ENCODE data around the gene LGALS13. TPM values are rescaled to one million over a fixed set of nuclear protein-coding genes. Genes with fewer than 3 reads are reported as not detected.
"Not testable (repeated sequence)": the region's sequence is repeated elsewhere in the genome, so short reads cannot be mapped to it uniquely, and the experiment has no call there.

LGALS13 gene
- total RNA-seq, 2 experiments from 2014 or later: not detected

DNA sequence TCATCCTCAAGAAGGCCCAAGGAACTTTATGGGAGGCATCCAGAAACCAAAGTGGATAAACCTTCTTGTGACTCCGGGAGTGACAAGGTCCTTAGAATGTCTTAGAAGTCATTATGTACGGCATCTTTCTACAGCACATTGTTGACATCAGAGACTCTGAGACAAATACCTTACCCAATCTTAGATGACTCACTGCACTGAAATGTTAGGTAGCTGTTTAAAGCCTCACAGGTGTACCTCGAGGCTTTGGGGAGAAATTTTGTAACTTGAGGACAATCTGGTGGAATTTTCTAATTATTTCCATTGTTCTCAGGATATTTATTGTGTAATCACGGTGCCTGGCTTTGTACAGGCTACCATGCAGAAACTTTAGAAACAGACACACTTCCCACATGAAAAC is 14.8 kb upstream of the LGALS13 start:
- Mint-ChIP-seq H3K27ac (no peak overlapping the region), H3K36me3 (no peaks in the 10 kb centered on the region), H3K4me3 (no peak overlapping the region), H3K9me3 (no peaks in the 10 kb centered on the region), H3K4me1 (ENCODE audit: low read depth) (no peaks in the 10 kb centered on the region), H3K27me3 (peaks cover 40% of the 10 kb centered on the region)
- no peak for DNase-seq
- ChIA-PET CTCF (no interaction called here), POLR2A (no interaction called here)
- intact Hi-C loops (cut with micrococcal nuclease): no loop called here

DNA sequence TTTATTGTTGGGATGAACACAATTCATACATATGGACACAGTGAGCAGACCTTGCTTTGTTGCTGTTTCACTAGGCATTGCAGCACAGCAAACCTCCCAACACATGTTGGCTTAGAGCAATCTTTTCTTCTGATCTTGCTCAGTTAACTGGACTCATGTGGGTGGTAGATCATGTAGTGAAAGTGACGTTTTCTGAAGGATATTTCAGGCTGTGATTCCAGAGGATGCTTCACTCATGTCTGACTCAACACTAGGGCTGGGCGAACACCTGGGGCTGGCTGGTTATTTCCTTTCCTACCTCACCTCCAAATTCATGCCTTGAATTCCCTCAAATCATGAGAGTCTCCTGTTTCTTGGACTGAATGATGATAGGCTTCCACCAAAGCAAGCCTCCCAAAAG is 14.3 kb upstream of the LGALS13 start:
- Mint-ChIP-seq H3K27ac (no peak overlapping the region), H3K27me3 (peaks cover 43% of the 10 kb centered on the region), H3K9me3 (no peaks in the 10 kb centered on the region), H3K4me1 (ENCODE audit: low read depth) (no peaks in the 10 kb centered on the region), H3K4me3 (no peak overlapping the region), H3K36me3 (no peaks in the 10 kb centered on the region)
- CTCF ChIA-PET: no interaction called here
- DNase-seq: no peak
- intact Hi-C loops (cut with micrococcal nuclease): no loop called here
- POLR2A ChIA-PET: no interaction called here

DNA sequence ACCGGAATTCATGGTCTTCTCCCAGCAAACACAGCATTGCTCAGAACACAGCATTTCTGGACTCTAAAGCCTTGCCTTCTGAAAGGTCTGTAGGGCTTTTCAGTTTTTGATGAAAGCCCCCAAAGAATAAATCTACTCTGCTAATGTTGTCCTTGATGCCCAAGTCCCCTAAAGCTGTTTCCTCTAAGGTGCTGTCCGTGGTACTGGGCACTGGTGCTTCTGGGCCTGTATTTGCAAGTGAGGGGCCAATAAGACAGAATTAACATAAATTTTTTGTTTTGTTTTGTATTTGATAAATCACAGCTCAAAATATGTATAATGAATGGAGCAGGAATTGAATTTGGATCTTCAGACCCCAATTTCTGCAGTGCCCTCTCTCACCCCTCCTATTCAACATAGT is 12.1 kb upstream of the LGALS13 start:
- intact Hi-C loops (cut with micrococcal nuclease): no loop called here
- Mint-ChIP-seq H3K27me3 (peaks cover 38% of the 10 kb centered on the region), H3K27ac (no peak overlapping the region), H3K36me3 (no peaks in the 10 kb centered on the region), H3K4me3 (no peak overlapping the region), H3K4me1 (ENCODE audit: low read depth) (no peaks in the 10 kb centered on the region), H3K9me3 (no peaks in the 10 kb centered on the region)
- CTCF ChIA-PET: no interaction called here
- no peak for DNase-seq
- POLR2A ChIA-PET: no interaction called here

DNA sequence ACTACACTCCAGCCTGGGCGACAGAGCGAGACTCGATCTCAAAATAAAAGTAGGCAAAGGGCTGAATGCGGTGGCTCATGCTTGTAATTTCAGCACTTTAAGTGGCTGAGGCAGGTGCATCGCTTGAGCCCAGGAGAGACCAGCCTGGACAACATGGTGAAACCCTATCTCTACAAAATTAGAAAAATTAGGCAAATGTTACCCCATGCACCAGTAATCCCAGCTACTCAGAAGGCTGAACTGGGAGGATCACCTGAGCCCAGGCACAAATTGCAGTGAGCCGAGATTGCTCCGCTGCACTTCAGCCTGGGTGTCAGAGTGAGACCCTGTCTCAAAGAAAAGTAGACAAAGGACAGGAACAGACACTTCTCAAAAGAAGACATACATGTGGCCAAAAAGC is 9.9 kb upstream of the LGALS13 start:
- no peaks in the 10 kb centered on the region for H3K9me3 Mint-ChIP-seq
- ChIA-PET POLR2A (no interaction called here), CTCF (no interaction called here)
- DNase-seq: no peak
- no peak overlapping the region for H3K4me3 Mint-ChIP-seq
- H3K27ac Mint-ChIP-seq: no peak overlapping the region
- H3K4me1 Mint-ChIP-seq (ENCODE audit: low read depth): no peaks in the 10 kb centered on the region
- peaks cover 48% of the 10 kb centered on the region for H3K27me3 Mint-ChIP-seq
- H3K36me3 Mint-ChIP-seq: no peaks in the 10 kb centered on the region
- intact Hi-C loops (cut with micrococcal nuclease): no loop called here

DNA sequence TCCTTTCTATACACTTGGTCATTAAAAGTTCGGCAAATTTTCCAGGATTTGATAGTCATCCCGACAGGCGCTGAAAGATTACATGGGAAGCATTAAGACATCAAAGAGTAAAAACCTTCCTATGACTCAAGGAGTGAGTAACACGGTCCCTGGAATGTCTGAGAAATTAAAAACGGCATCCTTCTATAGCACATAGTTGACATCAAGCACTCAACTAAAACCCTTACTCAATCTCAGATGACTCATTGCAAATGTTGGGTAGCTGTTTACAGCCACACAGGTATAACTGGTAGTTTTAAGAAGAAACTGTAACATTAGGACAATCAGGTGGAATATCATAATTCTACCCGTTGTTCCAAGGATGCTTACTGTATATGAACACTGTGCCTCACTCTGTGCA is 6.4 kb upstream of the LGALS13 start:
- Mint-ChIP-seq H3K36me3 (no peaks in the 10 kb centered on the region), H3K9me3 (no peaks in the 10 kb centered on the region), H3K4me3 (no peak overlapping the region), H3K27me3 (peaks cover 47% of the 10 kb centered on the region), H3K27ac (no peak overlapping the region), H3K4me1 (ENCODE audit: low read depth) (no peaks in the 10 kb centered on the region)
- POLR2A ChIA-PET: interaction anchor here (0.6 kb wide), 1 partner anchor 405 kb away, joined by 3 read pairs; no protein-coding TSS in a partner anchor
- intact Hi-C loops (cut with micrococcal nuclease): no loop called here
- DNase-seq: no peak
- CTCF ChIA-PET: no interaction called here

DNA sequence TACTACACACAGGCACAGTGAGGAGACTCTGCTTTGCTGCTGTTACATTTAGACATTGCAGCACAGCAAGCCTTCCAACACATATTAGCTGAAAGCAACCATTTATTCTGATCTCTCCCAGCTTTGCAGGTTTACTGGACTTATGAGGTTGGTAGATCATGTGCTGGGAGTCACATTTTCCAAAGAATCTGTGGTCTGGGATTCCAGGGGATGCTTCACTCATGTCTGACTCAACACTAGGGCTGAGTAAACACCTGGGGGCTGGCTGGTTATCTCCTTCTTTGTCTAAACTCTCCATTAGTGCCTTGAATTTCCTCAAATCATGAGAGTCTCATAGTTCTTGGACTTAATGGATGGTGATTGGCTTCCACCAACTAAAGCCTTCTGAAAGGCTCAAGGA is 5.4 kb upstream of the LGALS13 start:
- no peak for DNase-seq
- CTCF ChIA-PET: no interaction called here
- POLR2A ChIA-PET: no interaction called here
- Mint-ChIP-seq H3K27ac (no peak overlapping the region), H3K36me3 (no peaks in the 10 kb centered on the region), H3K9me3 (no peaks in the 10 kb centered on the region), H3K27me3 (peaks cover 47% of the 10 kb centered on the region), H3K4me1 (ENCODE audit: low read depth) (no peaks in the 10 kb centered on the region), H3K4me3 (no peak overlapping the region)
- intact Hi-C loops (cut with micrococcal nuclease): no loop called here

DNA sequence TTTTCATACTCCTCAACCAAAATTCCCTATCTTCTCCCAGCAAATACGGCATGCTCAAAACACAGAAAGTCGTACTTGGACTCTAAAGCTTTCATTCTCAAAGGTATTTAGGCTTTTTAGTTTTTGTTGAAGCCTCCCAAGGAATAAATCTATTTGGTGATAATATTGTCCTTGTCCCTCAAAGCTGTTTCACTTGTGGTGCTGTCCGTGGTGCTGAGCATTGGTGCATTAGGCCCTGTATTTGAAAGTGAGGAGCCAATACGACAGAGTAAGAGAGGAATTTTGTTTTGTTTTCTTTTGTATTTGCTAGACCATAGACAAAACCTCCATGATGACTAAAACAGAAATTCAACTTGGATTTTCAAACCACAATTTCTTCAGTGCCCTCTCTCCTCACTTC is 3.2 kb upstream of the LGALS13 start:
- POLR2A ChIA-PET: no interaction called here
- peak; percentile 51 for DNase-seq
- Mint-ChIP-seq H3K27ac (no peak overlapping the region), H3K36me3 (no peaks in the 10 kb centered on the region), H3K27me3 (peaks cover 48% of the 10 kb centered on the region), H3K4me3 (no peak overlapping the region), H3K9me3 (no peaks in the 10 kb centered on the region), H3K4me1 (ENCODE audit: low read depth) (peaks cover 2% of the 10 kb centered on the region)
- intact Hi-C loops (cut with micrococcal nuclease): no loop called here
- CTCF ChIA-PET: interaction anchor here (1.4 kb wide), 1 partner anchor 73 kb away, joined by 5 read pairs; no protein-coding TSS in a partner anchor

DNA sequence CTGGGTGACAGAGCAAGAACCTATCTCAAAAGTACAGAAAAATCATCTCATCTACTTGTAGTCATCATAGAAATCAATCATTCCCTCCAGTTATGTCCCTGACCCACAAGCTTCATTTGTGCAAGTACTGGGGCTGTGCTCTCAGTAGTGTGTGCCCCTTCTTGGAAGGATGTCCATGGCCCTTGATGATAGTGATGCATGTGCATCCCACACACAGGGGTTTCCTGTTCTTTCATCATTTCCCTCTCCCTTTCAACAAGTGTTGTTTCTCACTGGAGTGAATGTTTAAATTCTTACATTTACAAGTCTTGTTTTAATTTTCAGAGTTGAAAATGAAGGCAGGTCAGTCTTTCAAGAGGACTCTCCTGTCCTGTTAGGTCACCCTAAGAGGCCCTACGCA is 1.5 kb downstream of the LGALS13 start:
- ChIA-PET POLR2A (no interaction called here), CTCF (no interaction called here)
- H3K9me3 Mint-ChIP-seq: no peaks in the 10 kb centered on the region
- peaks cover 2% of the 10 kb centered on the region for H3K4me1 Mint-ChIP-seq (ENCODE audit: low read depth)
- H3K27ac Mint-ChIP-seq: no peak overlapping the region
- no peaks in the 10 kb centered on the region for H3K36me3 Mint-ChIP-seq
- H3K4me3 Mint-ChIP-seq: no peak overlapping the region
- DNase-seq: no peak
- H3K27me3 Mint-ChIP-seq: peaks cover 23% of the 10 kb centered on the region
- intact Hi-C loops (cut with micrococcal nuclease): no loop called here

DNA sequence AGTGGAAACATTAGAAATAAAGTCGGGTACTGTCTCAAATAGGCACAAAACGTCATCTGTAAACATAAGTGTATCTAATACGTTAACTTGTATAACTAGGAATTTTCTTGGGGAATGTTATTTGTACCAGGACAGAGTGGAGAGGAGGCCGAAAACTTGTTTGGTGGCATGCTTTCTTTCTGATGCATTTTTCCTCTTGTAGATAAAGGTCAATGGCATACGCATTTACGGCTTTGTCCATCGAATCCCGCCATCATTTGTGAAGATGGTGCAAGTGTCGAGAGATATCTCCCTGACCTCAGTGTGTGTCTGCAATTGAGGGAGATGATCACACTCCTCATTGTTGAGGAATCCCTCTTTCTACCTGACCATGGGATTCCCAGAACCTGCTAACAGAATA is 4.7 kb downstream of the LGALS13 start:
- Mint-ChIP-seq H3K9me3 (no peaks in the 10 kb centered on the region), H3K4me3 (no peak overlapping the region), H3K4me1 (ENCODE audit: low read depth) (peaks cover 2% of the 10 kb centered on the region), H3K36me3 (no peaks in the 10 kb centered on the region), H3K27me3 (peaks cover 7% of the 10 kb centered on the region), H3K27ac (no peak overlapping the region)
- ChIA-PET POLR2A (no interaction called here), CTCF (no interaction called here)
- no peak for DNase-seq
- intact Hi-C loops (cut with micrococcal nuclease): no loop called here

DNA sequence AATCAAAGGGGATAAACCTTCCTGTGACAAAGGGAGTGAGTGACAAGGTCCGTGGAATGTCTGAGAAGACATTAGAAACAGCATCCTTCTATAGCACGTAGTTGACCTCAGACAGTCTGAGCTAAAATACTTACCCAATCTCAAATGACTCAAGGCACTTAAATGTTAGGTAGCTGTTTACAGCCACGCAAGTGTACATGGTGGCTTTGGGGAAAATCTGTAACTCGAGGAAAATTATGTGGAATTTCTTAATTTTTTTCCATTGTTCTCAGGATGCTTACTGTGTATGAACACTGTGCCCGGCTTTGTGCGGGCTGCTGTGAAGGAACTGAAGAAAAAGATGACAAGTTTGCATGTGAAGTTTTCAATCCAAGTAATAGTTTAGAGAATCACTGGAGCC is 5.2 kb downstream of the LGALS13 start:
- ChIA-PET POLR2A (no interaction called here), CTCF (no interaction called here)
- Mint-ChIP-seq H3K36me3 (no peaks in the 10 kb centered on the region), H3K27ac (no peak overlapping the region), H3K9me3 (no peaks in the 10 kb centered on the region), H3K27me3 (peaks cover 7% of the 10 kb centered on the region), H3K4me1 (ENCODE audit: low read depth) (peaks cover 2% of the 10 kb centered on the region), H3K4me3 (no peak overlapping the region)
- intact Hi-C loops (cut with micrococcal nuclease): no loop called here
- DNase-seq: no peak

DNA sequence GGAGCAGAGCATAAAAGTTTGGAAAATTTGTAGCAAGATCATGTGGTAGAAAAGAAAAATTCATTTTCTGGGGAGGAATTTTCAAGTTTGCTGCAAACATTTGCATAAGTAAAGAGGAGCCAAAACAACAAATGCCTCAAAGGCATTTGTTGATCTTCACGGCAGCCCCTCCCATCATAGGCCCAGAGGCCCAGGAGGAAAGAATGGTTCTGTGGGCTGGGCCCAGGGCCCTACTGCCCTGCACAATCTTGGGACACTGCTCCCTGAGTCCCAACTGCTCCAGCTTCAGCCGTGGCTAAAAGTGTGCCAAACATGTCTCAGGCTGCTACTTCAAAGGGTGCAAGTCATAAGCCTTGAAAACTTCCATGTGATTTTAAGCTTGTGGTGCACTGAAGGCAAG is 11.3 kb downstream of the LGALS13 start:
- CTCF ChIA-PET: no interaction called here
- H3K27ac Mint-ChIP-seq: no peak overlapping the region
- H3K9me3 Mint-ChIP-seq: peaks cover 5% of the 10 kb centered on the region

DNA sequence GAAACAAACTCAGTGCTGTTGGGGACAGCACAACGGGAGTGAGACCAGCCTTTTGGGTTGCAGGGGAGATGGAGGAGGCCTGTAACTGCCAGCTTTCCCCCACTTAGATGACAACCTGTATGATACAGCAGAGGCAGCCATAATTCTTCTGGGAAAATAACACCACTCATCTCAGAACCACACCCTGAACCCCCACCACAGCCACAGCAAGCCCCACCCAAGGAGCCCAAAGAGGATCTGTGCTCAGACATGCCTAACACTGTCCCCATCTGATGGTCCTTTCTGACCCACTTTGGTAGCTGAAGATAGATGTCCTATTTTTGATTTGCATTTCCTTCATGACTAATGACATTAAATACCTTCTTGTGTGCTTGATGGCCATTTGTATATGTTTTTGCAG is 15.4 kb downstream of the LGALS13 start:
- Mint-ChIP-seq H3K4me3 (no peak overlapping the region), H3K9me3 (peaks cover 5% of the 10 kb centered on the region), H3K36me3 (no peaks in the 10 kb centered on the region), H3K27ac (no peak overlapping the region), H3K4me1 (ENCODE audit: low read depth) (no peaks in the 10 kb centered on the region), H3K27me3 (peaks cover 39% of the 10 kb centered on the region)
- intact Hi-C loops (cut with micrococcal nuclease): no loop called here
- DNase-seq: no peak
- POLR2A ChIA-PET: no interaction called here
- CTCF ChIA-PET: no interaction called here

More for the DNA sequence above, 11.3 kb downstream of the LGALS13 start:
- Mint-ChIP-seq H3K27me3 (peaks cover 2% of the 10 kb centered on the region), H3K4me3 (no peak overlapping the region), H3K36me3 (no peaks in the 10 kb centered on the region), H3K4me1 (ENCODE audit: low read depth) (no peaks in the 10 kb centered on the region)
- DNase-seq: no peak
- intact Hi-C loops (cut with micrococcal nuclease): no loop called here
- POLR2A ChIA-PET: no interaction called here

DNA sequence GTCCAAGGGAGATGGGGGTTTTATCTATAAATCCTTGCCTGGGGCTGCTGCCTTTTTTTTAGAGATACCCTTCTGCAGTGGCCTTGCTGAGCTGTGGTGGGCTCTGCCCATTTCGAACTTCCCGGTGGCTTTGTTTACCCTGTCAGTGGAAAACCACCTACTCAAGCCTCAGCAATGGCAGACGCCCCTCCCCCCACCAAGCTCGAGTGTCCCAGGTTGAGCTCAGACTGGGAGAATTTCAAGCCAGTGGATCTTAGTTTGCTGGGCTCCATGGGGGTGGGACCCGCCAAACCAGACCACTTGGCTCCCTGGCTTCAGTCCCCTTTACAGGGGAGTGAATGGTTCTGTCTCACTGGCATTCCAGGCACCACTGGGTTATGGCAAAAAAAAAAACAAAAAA is 21.6 kb downstream of the LGALS13 start:
- no peaks in the 10 kb centered on the region for H3K9me3 Mint-ChIP-seq
- no peaks in the 10 kb centered on the region for H3K4me1 Mint-ChIP-seq (ENCODE audit: low read depth)
- POLR2A ChIA-PET: no interaction called here
- no peak for DNase-seq
- intact Hi-C loops (cut with micrococcal nuclease): no loop called here
- no peak overlapping the region for H3K4me3 Mint-ChIP-seq
- H3K27me3 Mint-ChIP-seq: peaks cover 42% of the 10 kb centered on the region
- H3K36me3 Mint-ChIP-seq: no peaks in the 10 kb centered on the region
- CTCF ChIA-PET: no interaction called here
- H3K27ac Mint-ChIP-seq: no peak overlapping the region

DNA sequence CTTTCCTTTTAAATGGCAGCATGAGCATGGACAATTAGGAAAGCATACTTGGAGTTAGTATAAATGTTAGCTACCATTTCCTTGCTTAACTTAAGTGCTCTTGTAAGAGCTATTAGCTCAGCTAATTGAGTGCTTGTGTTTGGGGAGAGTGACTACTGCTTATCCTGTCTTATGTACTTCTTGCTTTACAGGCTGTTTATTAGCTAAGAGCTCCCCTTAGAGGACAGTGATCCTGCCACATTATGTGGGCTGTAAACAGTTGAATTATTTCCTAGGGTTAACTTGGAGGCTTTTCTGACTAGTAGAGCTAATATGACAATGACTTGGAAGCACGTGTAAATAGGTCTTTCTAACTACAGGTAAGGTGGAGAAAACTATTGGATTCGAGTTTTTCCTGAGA is 25.3 kb downstream of the LGALS13 start:
- H3K9me3 Mint-ChIP-seq; H3K4me1 Mint-ChIP-seq (ENCODE audit: low read depth); H3K4me3 Mint-ChIP-seq; DNase-seq; POLR2A ChIA-PET; H3K27ac Mint-ChIP-seq; H3K36me3 Mint-ChIP-seq: not testable (repeated sequence)
- intact Hi-C loops (cut with micrococcal nuclease): loop anchor here (2.0 kb wide), 2 partner anchors 69 to 77 kb away; no protein-coding TSS in a partner anchor
- CTCF ChIA-PET: interaction anchor here (0.8 to 3.2 kb wide), 5 partner anchors 43 to 76 kb away, joined by 3 to 18 read pairs (median 5); no protein-coding TSS in a partner anchor
- peaks cover 12% of the 10 kb centered on the region for H3K27me3 Mint-ChIP-seq
